ENCODE results near the gene ASCL2.

- TF ChIP-seq GATA2 (IDR thresholded peaks at IDR 0.05; ENCODE audit: low read depth, low read length), result no peak
- no peak for TF ChIP-seq GATA3 (IDR thresholded peaks at IDR 0.05; ENCODE audit: low read depth, low read length)
These were observed 627 bp downstream of the ASCL2 start for GRCh38 chr11:2269601-2270321.

Data from SH-SY5Y (cell line).